Mucosa of gallbladder (tissue), 1 donor: ENCODE results near the gene COBLL1. TPM values are rescaled to one million over a fixed set of nuclear protein-coding genes. Genes with fewer than 3 reads are reported as not detected.
"Not testable (repeated sequence)": the region's sequence is repeated elsewhere in the genome, so short reads cannot be mapped to it uniquely, and the experiment has no call there.

Experiments used
- DNase-seq: peaks from one replicate; pipeline ENCODE4 v3.0.0-alpha.2; 2020; ENCODE audit warnings: low spot score
- total RNA-seq: library from RNA; stranded (reverse); gene quantifications from one replicate; pipeline ENCODE4 v1.2.1, GENCODE V29; 2021
- donor health status: DM: no; HTN: no; CAD: no.

COBLL1 gene
- total RNA-seq, 1 donor from 2014 or later: 52.9 TPM

- no peak for DNase-seq
These were observed 129.9 kb downstream of the COBLL1 start for GRCh38 chr2:164711766-164712138.

DNA sequence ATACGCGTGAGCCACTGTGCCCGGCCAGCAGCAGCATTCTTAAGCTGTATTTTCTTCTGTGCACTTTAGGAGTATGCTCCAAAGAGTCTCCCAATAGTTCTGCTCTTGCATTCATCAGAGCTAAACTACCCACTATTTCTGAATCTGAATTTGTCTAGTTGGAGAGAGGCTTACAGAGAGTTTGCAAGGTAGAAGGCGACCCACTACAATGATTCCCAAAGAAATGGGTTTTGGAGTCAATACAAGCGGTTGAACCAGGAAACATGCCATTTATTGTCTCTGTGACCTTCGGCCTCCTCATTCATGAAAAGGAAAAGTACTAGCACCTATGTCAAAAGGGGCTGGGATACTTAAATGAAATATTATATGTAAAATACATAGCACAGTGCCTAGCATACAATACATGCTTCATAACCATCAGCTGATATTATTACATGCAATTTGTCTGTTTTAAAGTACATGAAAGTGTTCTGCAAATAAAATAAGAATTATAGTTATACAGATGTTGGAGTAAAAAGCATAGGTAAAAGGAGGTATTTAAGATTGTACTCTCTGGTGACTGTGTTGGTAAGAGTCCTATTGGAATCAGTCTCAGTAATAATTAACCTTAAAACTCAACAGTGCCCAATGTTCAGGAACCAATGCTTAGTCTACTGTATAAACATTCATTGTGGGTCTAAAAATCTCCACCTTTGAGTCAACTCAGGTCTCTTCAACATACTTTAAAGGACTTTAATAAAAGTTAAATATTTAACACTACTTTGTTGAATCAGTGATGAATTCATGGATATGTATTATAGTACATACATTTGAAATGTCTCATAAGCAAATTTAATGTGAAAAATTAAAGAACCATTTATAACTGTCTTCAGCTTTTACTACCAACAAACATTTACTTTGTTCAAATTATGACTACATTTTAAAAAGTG lies 130.5 kb downstream of the COBLL1 start:
- peak; percentile 16 for DNase-seq

GRCh38 chr2:164710252-164710836 lies 131.3 kb downstream of the COBLL1 start:
- DNase-seq: not testable (repeated sequence)

DNA sequence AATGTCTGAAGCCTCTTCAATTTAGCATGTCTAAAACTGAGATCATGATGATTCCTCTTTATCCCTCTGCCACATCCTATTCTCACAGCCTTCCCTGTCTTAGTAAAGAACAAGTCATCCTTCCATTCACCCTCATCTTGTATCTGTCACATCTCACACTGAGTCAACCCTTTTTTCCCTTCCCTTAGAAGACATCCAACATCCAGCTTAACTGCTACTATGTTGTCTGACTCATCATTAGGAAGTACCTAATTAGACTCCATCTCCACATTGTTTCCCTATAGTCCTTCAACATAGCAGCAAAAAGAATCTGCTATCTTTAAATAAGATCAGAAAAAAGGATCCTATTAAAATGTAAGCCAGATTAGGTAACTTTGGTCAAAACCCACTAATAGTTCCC lies 135.1 kb downstream of the COBLL1 start:
- DNase-seq: no peak

- DNase-seq: no peak
These were observed 136.0 kb downstream of the COBLL1 start for GRCh38 chr2:164705412-164706167.

DNA sequence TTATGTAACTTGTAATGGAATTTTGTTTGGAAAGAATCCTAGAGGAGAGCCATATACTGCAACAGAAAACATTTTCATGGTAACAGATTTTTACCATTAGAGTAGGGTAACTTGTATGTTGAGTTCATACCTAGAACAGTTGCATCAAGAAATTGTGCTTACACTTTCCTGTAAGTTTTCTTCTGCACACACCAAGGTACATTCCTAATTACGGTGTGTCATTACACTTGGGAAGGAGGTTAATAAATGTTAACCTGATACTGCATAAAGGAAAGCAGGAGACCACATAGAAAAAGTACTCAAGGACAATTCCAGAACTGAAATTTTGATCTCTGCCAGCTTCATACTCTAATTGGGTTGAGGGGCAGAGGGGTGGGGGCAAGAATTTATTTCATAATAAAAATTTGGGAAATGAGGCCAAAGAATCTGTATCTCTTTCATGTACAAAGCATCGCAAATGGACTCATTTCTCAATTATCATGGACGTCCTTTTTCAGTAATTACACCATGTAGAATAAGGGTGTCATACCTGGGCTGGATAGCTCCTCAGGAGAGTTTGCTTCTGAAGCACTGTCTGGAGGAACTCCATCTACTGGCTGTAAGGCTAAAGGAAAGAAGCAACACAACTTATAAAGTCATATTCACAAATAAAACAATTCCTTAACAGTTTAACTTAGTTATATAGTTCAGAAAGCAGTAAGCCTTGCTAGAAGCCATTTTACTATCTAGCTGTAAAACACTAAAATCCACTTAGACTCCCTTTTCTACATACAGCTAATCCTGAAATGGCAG lies 137.5 kb downstream of the COBLL1 start:
- DNase-seq: no peak

- DNase-seq: no peak
These were observed 140.1 kb downstream of the COBLL1 start for GRCh38 chr2:164701565-164701964.

- no peak for DNase-seq
These were observed 141.2 kb downstream of the COBLL1 start for GRCh38 chr2:164700390-164700789.

GRCh38 chr2:164697688-164698461 lies 143.7 kb downstream of the COBLL1 start:
- no peak for DNase-seq

- no peak for DNase-seq
These were observed 145.0 kb downstream of the COBLL1 start for GRCh38 chr2:164696634-164697033.

DNA sequence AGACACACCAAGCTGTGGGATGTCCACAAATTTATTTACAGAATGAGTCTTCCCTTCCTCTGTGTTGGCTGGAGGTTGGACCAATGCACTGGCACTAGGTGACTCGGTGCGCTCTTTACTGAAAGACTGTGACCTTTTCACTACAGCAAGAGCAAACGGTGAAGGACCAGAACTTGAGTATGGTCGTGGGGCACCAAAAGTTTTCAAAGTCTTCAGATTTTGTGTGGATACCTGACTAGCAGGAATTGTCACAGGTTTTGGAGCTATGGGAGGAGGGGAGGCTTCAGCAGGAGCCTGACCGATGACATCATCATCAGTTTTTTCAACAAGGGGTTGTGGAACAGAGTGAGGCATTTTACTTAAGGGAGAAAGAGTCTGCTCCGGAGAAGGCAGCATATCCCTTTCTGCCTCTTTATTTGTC lies 147.3 kb downstream of the COBLL1 start:
- no peak for DNase-seq

- DNase-seq: no peak
These were observed 147.8 kb downstream of the COBLL1 start for GRCh38 chr2:164693834-164694233.

GRCh38 chr2:164693390-164693789 lies 148.2 kb downstream of the COBLL1 start:
- DNase-seq: no peak

DNA sequence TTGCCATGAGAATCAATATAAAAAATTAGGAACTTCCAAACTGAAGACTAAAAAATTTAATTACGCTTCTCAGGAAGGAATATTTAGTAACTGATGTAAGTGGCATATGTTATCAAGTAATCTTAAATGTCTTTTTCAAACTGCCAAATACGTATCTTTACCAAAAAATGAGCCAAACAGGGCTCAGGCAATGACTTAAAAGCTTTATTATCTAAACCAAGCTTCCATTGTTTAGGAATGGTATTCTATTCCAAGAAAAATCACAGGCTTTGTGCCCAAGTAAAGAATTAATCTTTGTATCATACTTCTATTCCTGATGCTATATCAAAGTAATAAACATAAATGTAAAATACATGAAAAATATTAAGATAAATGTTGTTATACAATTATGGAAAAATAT lies 148.7 kb downstream of the COBLL1 start:
- no peak for DNase-seq

GRCh38 chr2:164692114-164692513 lies 149.5 kb downstream of the COBLL1 start:
- no peak for DNase-seq

DNA sequence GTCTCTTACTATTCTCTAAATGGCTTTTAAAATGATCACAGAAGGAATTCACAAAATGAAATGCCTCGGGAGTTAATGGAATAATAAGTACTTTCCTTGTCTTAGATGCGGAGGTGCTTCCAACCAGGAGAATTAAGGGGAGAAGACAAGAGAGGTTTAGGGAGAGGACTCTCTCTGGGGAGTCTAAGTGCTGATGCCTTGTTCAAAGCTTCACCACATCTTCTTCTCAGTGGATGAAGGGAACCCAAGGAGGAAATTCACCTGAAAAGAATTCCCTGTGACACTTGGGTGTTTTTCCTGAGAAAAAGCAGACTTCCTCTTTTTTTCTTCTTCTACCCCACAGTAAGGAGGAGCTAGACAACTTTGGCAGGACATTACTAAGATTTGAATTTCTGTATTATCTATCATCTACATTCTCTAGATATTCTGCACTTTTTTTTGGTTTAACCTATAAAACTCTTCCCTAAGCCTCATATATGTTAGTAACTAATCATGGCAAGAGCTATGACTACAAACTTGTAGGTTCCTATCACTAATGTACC lies 150.2 kb downstream of the COBLL1 start:
- DNase-seq: no peak

- DNase-seq: no peak
These were observed 151.3 kb downstream of the COBLL1 start for GRCh38 chr2:164690361-164690760.

GRCh38 chr2:164688896-164689419 lies 152.7 kb downstream of the COBLL1 start:
- DNase-seq: no peak

DNA sequence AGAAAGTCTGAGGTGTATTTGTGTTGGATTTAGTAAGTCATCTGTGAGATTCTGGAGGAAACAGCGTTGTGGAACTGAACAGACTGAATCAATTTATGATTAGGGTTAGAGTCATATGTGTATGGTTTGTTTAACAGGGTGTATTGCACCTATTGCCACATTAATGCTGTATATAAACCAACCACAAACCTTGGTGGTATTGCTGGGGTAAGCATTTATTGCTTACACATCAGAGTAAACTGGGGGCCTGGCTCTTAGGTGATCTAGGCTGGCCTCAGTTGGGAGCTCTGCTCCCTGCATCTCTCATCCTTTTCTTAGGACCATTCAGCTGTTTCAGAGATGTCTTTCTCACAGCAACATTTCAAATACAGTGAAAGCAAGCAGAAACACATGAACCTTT lies 160.6 kb downstream of the COBLL1 start:
- DNase-seq: no peak

- no peak for DNase-seq
These were observed 162.9 kb downstream of the COBLL1 start for GRCh38 chr2:164678631-164679149.
